GM21367 (cell line): ENCODE results near the gene TRPC4.
"Not testable (repeated sequence)": the region's sequence is repeated elsewhere in the genome, so short reads cannot be mapped to it uniquely, and the experiment has no call there.

Experiments
- ATAC-seq: cut with Tn5 transposase; IDR thresholded peaks from one replicate; pipeline ENCODE4 v1.9.1; 2021; ENCODE audit not compliant: unreplicated experiment

TRPC4 gene

GRCh38 chr13:37833411-37833810 lies 36.2 kb downstream of the TRPC4 start:
- ATAC-seq = no peak

GRCh38 chr13:37816276-37816675 lies 53.3 kb downstream of the TRPC4 start:
- no peak for ATAC-seq

GRCh38 chr13:37811441-37811840 lies 58.1 kb downstream of the TRPC4 start:
- ATAC-seq = no peak

GRCh38 chr13:37806666-37807065 lies 62.9 kb downstream of the TRPC4 start:
- no peak for ATAC-seq

- ATAC-seq = no peak
Measured at GRCh38 chr13:37797631-37798030, 71.9 kb downstream of the TRPC4 start.

- not testable (repeated sequence) for ATAC-seq
Measured at GRCh38 chr13:37796795-37797194, 72.8 kb downstream of the TRPC4 start.

- ATAC-seq = no peak
Measured at GRCh38 chr13:37795326-37795725, 74.2 kb downstream of the TRPC4 start.

GRCh38 chr13:37791699-37792098 lies 77.9 kb downstream of the TRPC4 start:
- ATAC-seq = no peak

- ATAC-seq = no peak
Measured at GRCh38 chr13:37788346-37788745, 81.2 kb downstream of the TRPC4 start.

- ATAC-seq = no peak
Measured at GRCh38 chr13:37777676-37778075, 91.9 kb downstream of the TRPC4 start.

GRCh38 chr13:37775871-37776270 lies 93.7 kb downstream of the TRPC4 start:
- ATAC-seq = no peak

GRCh38 chr13:37772644-37773043 lies 96.9 kb downstream of the TRPC4 start:
- ATAC-seq = no peak

GRCh38 chr13:37769545-37769944 lies 100.0 kb downstream of the TRPC4 start:
- no peak for ATAC-seq

GRCh38 chr13:37769078-37769477 lies 100.5 kb downstream of the TRPC4 start:
- no peak for ATAC-seq

GRCh38 chr13:37766502-37766901 lies 103.1 kb downstream of the TRPC4 start:
- no peak for ATAC-seq

- ATAC-seq = no peak
Measured at GRCh38 chr13:37755349-37755748, 114.2 kb downstream of the TRPC4 start.

- no peak for ATAC-seq
Measured at GRCh38 chr13:37753776-37754175, 115.8 kb downstream of the TRPC4 start.

GRCh38 chr13:37752146-37752545 lies 117.4 kb downstream of the TRPC4 start:
- ATAC-seq = no peak

GRCh38 chr13:37751025-37751424 lies 118.5 kb downstream of the TRPC4 start:
- no peak for ATAC-seq

GRCh38 chr13:37748913-37749312 lies 120.7 kb downstream of the TRPC4 start:
- no peak for ATAC-seq

GRCh38 chr13:37747071-37747612 lies 122.4 kb downstream of the TRPC4 start:
- no peak for ATAC-seq

- ATAC-seq = no peak
Measured at GRCh38 chr13:37741536-37741935, 128.0 kb downstream of the TRPC4 start.

- no peak for ATAC-seq
Measured at GRCh38 chr13:37736045-37736444, 133.5 kb downstream of the TRPC4 start.

GRCh38 chr13:37735293-37735692 lies 134.3 kb downstream of the TRPC4 start:
- no peak for ATAC-seq
